Parathyroid adenoma (tissue), 2 donors: Measurements from ENCODE around the gene TDO2.

ENCODE experiments used
- H2AFZ ChIP-seq: fragments of 300-600 bp; sonication (generic); one replicate; pipeline ENCODE4 v1.7.0; 2017; ENCODE audit warnings: antibody characterized with exemption, mild to moderate bottlenecking
- H3K27ac ChIP-seq: fragments of 300-600 bp; sonication (generic); one replicate; pipeline ENCODE4 v1.7.0; 2017
- H3K27me3 ChIP-seq: fragments of 300-600 bp; sonication (generic); one replicate; pipeline ENCODE4 v1.7.0; 2017; ENCODE audit warnings: low read length; ENCODE audit not compliant: control insufficient read depth, insufficient read depth
- H3K36me3 ChIP-seq: fragments of 300-600 bp; sonication (generic); one replicate; pipeline ENCODE4 v1.7.0; 2017; ENCODE audit warnings: low read length; ENCODE audit not compliant: control insufficient read depth, insufficient read depth
- H3K4me1 ChIP-seq: fragments of 300-600 bp; sonication (generic); one replicate; pipeline ENCODE4 v1.7.0; 2017; ENCODE audit warnings: control low read depth
- H3K4me2 ChIP-seq: fragments of 300-600 bp; sonication (generic); one replicate; pipeline ENCODE4 v1.7.0; 2017; ENCODE audit warnings: low read length
- H3K4me3 ChIP-seq: fragments of 300-600 bp; sonication (generic); one replicate; pipeline ENCODE4 v1.7.0; 2017; ENCODE audit warnings: low read depth, low read length
- H3K79me2 ChIP-seq: fragments of 300-600 bp; sonication (generic); one replicate; pipeline ENCODE4 v1.7.0; 2017; ENCODE audit warnings: control low read depth
- H3K9ac ChIP-seq: fragments of 300-600 bp; sonication (generic); one replicate; pipeline ENCODE4 v1.7.0; 2017; ENCODE audit warnings: mild to moderate bottlenecking
- H3K9me3 ChIP-seq: fragments of 300-600 bp; sonication (generic); one replicate; pipeline ENCODE4 v1.7.0; 2017; ENCODE audit warnings: low read length; ENCODE audit not compliant: control insufficient read depth
- CTCF ChIP-seq: fragments of 300-600 bp; sonication (generic); IDR thresholded peaks from one replicate; pipeline ENCODE4 v1.7.0; 2017; ENCODE audit warnings: antibody characterized with exemption, mild to moderate bottlenecking
- donor health status: primary hyperparathyroidism.

The TDO2 gene

DNA sequence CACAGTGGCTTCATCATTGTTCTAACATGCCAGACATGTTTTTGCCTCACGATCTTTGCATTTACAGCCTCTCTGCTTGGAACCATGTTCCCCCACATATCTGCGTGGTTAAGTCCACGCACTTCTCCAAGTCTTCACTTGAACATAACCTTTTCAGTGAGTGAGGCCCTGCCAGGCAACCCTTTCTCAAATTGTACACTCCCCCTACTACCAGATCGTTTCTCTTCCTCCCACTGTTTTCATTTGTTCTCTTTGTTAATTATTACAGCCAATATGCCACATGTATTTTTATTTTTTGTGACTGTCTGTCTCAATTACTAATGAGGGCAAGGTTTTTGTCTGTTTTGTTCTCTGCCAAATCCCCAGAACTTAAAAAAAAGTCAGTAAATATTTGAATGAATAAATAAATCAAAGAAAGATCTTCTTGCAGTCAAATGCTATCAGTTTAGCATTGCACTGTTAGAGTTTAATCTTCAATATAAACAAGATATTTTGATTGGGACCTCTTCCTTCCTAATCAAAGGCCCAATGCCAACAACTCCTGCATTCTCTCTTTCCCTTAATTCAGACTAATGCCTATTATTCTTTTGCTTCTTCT lies 32.0 kb downstream of the TDO2 start:
- Histone ChIP-seq H3K27ac (no peak overlapping the region), H3K4me1 (no peaks in the 10 kb centered on the region), H3K9ac (no peak overlapping the region), H3K27me3 (no peaks in the 10 kb centered on the region), H3K4me2 (no peak overlapping the region), H2AFZ (no peak overlapping the region), H3K9me3 (no peaks in the 10 kb centered on the region), H3K79me2 (no peaks in the 10 kb centered on the region), H3K4me3 (no peak overlapping the region), H3K36me3 (no peaks in the 10 kb centered on the region)
- no peak for TF ChIP-seq CTCF

GRCh38 chr4:155941085-155941790 lies 37.7 kb downstream of the TDO2 start:
- no peaks in the 10 kb centered on the region for H3K36me3 ChIP-seq
- H3K9ac ChIP-seq = no peak overlapping the region
- no peak overlapping the region for H3K4me3 ChIP-seq

GRCh38 chr4:155941820-155942219 lies 38.3 kb downstream of the TDO2 start:
- no peaks in the 10 kb centered on the region for H3K36me3 ChIP-seq
- H3K27me3 ChIP-seq = no peaks in the 10 kb centered on the region
- H3K4me3 ChIP-seq = no peak overlapping the region
- no peak overlapping the region for H3K27ac ChIP-seq
- H3K4me1 ChIP-seq = no peaks in the 10 kb centered on the region
- H3K79me2 ChIP-seq = no peaks in the 10 kb centered on the region
- no peak overlapping the region for H2AFZ ChIP-seq
- no peak overlapping the region for H3K4me2 ChIP-seq
- no peaks in the 10 kb centered on the region for H3K9me3 ChIP-seq
- no peak for TF ChIP-seq CTCF
- H3K9ac ChIP-seq = no peak overlapping the region

More at GRCh38 chr4:155941085-155941790, 37.7 kb downstream of the TDO2 start:
- TF ChIP-seq CTCF = no peak
- H3K9me3 ChIP-seq = no peaks in the 10 kb centered on the region
- no peak overlapping the region for H3K27ac ChIP-seq
- H3K27me3 ChIP-seq = no peaks in the 10 kb centered on the region
- H3K4me1 ChIP-seq = no peaks in the 10 kb centered on the region
- H3K79me2 ChIP-seq = no peaks in the 10 kb centered on the region
- no peak overlapping the region for H3K4me2 ChIP-seq
- no peak overlapping the region for H2AFZ ChIP-seq

GRCh38 chr4:155943605-155944291 lies 40.3 kb downstream of the TDO2 start:
- no peaks in the 10 kb centered on the region for H3K27me3 ChIP-seq
- no peaks in the 10 kb centered on the region for H3K9me3 ChIP-seq
- no peaks in the 10 kb centered on the region for H3K4me1 ChIP-seq
- no peak overlapping the region for H3K4me3 ChIP-seq
- H2AFZ ChIP-seq = no peak overlapping the region
- no peaks in the 10 kb centered on the region for H3K36me3 ChIP-seq
- TF ChIP-seq CTCF = no peak
- H3K79me2 ChIP-seq = no peaks in the 10 kb centered on the region
- no peak overlapping the region for H3K4me2 ChIP-seq
- H3K27ac ChIP-seq = no peak overlapping the region
- no peak overlapping the region for H3K9ac ChIP-seq
